HPDE6-E6E7 (cell line): ENCODE measurements around the gene PHACTR4.
"Not testable (repeated sequence)": the region's sequence is repeated elsewhere in the genome, so short reads cannot be mapped to it uniquely, and the experiment has no call there.

ENCODE experiments used
- DNase-seq: peaks from one replicate; pipeline ENCODE4 v3.0.0; 2011; ENCODE audit warnings: missing footprints; ENCODE audit errors: extremely low spot score

The PHACTR4 gene

DNA sequence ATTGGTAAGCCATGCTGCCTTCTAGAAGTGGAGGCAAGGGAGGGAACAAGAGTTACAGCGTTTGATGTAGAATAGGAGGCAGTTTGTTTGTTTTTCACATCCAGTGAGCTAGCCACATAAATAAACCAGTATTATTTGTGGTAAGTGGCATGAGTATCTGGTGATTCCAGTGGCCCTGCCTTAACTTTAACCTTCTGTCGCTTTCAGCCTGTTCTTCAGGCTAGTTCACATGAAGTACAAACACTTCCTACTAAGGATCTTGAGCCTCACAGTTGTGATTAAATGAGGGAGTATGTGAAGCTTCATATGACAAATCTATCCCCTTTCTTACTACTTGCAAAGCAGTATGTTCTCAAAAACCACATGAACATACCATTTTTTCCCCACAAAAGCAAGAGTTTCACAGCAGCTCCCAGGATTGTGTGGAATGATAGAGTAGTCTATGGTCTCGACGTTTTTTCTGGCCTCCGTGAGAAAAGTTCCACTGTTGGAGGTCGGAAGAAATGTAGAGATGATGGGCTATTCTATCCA is 59.5 kb downstream of the PHACTR4 start:
- no peak for DNase-seq

DNA sequence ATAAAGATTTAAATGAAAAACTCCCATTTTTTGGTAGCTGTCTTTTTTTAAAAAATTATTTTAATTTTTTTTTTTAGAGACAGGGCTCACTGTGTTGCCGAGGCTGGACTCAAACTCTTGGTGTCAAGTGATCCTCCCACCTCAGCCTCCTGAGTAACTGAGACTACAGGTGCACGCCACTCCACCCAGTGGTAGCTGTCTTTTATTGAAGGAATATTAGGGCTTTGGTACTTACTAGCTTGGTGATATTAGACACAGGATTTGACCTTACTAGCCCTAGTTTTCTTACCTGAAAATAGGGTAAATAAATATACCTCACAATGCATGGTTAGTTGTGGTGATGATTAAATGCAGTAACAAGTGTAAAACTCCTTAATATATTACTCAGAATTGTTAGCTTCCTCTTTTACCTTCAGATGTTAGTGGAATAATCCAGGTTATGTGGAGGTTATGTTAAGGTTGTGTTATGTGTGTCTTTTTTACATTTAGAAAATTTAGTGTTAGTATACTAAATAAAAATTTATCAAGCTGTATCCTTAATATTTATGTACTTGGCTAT is 66.8 kb downstream of the PHACTR4 start:
- DNase-seq = no peak

DNA sequence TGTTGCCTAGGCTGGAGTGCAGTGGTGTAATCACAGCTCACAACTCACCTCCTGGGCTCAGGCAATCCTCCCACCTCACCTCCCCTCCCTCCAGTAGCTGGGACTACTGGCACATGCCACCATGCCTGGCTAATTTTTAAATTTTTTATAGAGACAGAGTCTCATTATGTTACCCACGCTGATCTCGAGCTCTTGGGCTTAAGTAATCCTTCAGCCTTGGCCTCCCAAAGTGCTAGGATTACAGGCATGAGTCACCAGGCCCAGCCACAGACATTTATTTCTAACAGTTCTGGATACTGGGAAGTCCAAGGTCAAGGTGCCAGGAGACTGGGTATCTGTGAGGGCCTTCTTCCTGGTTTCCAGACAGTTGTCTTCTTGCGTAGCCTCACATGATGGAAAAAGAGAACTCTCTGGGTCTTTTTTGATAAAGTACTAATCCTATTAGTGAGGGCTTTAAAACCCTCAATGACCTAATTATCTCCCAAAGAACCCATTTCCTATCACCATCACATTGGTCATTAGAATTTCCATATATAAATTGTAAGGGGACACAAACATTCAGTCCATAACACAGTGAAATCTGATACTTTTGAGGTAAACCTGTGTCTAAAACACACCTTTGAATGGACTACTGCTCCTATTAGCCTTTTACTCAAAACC is 67.9 kb downstream of the PHACTR4 start:
- no peak for DNase-seq

- peak; percentile 87 for DNase-seq
Measured at GRCh38 chr1:28437924-28438699, 68.6 kb downstream of the PHACTR4 start.

DNA sequence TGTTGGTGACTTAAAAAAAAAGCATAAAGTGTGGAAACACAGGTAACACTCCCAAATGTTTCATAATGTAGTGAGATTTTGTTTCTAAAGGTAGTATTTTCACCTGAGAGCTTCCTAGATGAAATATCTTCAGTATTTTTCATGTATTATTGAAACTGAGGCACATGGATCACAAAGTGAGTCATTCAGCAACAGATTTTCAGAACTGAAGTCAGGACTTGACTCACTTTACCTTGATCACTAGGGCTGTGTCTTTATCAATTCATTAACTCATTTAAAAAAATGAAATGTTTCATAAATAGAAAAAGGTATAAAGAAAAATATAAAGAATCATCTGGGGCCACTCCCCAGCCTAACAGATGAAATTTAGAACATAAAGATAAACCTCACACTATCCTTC is 69.8 kb downstream of the PHACTR4 start:
- no peak for DNase-seq

DNA sequence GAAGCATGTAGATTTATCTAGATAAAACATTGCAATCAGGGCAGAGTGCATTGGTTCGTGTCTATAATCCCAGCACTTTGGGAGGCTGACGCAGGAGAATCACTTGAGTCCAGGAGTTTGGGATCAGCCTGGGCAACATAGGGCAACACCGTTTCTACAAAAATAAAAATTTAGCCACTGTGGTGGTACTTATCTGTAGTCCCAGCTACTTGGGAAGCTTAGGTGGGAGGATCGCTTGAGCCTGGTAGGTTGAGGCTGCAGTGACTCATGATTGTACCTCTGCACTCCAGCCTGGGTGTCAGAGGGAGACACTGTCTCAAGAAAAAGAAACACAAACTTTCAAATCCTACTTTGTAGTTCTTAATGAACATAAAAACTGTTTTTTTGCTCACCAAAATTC is 72.1 kb downstream of the PHACTR4 start:
- no peak for DNase-seq

- no peak for DNase-seq
Measured at GRCh38 chr1:28443550-28443949, 74.0 kb downstream of the PHACTR4 start.

- no peak for DNase-seq
Measured at GRCh38 chr1:28447679-28448078, 78.1 kb downstream of the PHACTR4 start.

GRCh38 chr1:28448094-28448611 is 78.6 kb downstream of the PHACTR4 start:
- not testable (repeated sequence) for DNase-seq

GRCh38 chr1:28449904-28450303 is 80.4 kb downstream of the PHACTR4 start:
- DNase-seq = peak; percentile 65

DNA sequence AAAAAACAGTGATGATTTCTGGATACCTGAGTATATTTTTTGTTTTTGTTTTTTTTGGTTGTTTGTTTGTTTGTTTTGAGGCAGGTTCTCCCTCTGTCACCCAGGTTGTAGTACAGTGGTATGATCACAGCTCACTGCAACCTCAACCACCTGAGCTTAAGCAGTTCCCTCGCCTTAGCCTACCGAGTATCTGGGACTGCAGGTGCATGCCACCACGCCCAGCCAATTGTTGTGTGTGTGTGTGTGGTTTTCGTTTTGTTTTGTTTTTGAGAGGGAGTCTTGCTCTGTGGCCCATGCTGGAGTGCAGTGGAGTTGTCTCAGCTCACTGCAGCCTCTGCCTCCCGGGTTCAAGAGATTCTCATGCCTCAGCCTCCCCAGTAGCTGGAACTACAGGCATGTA is 81.0 kb downstream of the PHACTR4 start:
- DNase-seq = no peak

DNA sequence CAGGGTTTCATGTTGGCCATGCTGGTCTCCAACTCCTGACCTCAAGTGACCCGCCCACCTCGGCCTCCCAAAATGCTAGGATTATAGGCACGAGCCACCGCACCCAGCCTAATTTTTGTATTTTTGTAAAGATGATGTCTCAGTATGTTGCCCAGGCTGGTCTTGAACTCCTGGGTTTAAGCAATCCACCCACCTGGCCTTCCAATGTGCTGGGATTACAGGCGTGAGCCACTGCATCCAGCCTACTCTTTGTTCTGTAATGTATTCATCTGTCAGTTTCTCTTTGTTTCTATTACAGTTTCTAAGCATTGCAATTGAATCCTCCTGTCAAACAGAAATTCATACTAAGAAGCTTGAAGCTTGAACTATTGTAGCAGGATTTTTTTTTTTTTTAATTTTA is 81.5 kb downstream of the PHACTR4 start:
- no peak for DNase-seq

DNA sequence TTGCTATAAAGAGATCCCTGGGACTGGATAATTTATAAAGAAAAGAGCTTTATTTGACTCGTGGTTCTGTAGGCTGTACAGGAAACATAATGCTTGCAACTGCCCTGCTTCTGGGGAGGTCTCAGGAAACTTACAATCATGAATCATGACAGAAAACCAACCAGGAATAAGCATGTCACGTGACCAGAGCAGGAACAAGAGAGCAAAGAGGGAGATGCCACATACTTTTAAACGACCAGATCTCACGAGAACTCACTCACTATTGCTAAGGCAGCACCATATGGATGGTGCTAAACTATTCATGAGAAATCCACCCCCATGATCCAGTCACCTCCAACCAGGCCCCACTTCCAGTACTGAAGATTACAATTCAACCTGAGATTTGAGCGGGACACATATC is 86.5 kb downstream of the PHACTR4 start:
- no peak for DNase-seq

DNA sequence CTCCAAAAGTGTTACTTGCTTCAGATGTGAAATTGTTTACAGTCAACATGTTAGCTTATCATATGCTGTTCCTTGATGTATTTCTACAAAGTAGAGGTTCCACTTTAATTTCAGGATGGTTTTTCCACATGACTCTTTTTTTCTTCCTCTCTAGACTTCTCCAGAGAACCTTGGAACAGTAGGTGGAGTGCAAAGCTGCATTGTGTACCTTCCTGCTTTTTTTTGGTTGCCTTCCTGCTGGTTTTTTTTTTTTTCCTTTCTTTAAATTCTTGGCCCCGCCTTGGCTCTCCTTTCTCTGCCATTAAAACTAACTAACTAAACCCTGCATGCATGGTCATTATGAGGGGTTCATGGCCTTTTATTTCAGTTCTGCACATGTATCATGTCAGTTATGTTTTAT is 88.1 kb downstream of the PHACTR4 start:
- DNase-seq = no peak

DNA sequence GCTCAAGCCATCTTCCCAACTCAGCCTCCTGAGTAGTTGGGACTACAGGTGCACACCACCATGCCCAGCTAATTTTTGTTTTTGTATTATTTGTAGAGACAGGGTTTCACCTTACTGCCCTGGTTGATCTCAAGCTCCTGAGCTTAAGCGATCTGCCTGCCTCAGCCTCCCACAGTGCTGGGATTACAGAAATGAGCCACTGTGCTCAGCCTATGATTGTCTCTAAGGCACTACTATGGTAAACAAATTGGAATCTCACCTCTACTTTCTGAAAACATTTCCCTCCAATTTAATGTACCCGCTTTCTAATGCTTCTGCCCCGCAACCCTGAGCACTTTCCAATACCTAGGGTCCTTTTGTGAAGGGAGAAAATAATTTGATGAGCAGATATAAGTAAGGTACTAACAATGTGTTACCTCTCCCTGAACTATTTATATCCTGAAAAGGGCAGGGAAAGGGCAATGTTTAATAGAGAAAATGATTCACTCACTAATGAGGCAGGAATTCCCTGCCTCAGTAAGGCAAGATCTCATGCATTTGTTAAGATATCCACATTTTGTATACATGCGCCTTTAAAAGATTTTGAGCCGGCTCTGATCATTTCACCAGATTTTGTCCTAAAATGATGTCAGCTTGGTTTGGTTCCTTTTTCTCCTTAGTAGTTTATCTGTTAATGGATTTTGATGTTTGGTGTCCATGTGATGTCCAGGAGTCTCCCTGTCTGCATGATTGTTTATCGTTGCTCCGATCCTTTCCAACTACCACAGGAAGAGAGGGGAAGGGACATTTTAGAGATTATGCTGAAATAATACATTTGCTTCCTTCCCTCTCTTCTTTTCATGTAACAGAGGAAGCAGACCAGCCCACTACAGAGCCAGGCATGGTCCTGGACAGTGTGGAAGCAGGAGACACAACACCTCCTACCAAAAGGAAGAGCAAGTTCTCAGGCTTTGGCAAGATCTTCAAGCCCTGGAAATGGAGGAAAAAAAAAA is 89.0 kb downstream of the PHACTR4 start:
- no peak for DNase-seq

DNA sequence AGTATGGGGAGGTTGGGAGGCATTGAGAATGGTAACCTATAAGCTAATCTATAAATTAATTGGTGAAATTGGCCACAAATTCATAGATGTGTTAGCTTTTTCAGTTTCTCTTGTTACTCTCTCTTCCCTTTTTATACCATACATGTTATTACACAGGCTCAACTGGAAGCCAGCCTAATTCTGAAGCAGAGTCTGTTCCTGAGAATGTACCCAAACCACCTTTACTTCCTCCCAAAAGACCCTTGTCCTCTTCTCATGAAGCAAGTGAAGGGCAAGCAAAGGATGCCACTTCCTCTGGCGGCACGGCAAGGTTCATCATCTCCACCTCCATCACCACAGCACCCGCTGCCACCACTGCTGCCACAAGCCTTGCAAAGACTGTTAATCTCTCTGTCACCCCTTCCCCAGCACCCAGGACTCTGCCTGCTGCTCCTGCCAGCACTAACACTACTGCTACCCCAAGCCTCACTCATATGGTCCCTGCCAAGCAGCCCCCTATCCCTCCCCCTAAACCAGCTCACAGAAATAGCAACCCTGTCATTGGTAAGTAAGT is 96.8 kb downstream of the PHACTR4 start:
- DNase-seq = no peak

- no peak for DNase-seq
Measured at GRCh38 chr1:28470146-28470545, 100.6 kb downstream of the PHACTR4 start.

GRCh38 chr1:28479497-28479896 is 110.0 kb downstream of the PHACTR4 start:
- not testable (repeated sequence) for DNase-seq

GRCh38 chr1:28480308-28480707 is 110.8 kb downstream of the PHACTR4 start:
- no peak for DNase-seq

DNA sequence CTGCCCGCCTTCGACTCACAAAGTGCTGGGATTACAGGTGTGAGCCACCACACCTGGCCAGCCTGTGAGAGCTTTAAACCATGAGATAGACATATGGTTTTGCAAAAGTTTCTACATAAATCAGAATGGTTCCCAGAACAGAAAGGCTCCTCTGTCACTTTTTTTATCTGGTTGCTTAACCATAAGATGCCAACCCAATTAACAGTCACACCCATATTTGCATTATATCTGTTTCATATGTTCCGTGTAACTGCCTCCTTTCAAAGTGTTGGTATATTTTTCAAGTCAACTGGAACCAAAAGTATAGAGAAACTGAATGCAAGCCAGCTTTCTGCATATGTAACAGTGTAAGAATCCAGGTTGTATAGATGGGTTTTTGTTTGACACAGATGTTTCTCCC is 112.6 kb downstream of the PHACTR4 start:
- no peak for DNase-seq

- DNase-seq = no peak
Measured at GRCh38 chr1:28482702-28483101, 113.2 kb downstream of the PHACTR4 start.
